Measurements from ENCODE around the gene SGMS2.
"Not testable (repeated sequence)": the region's sequence is repeated elsewhere in the genome, so short reads cannot be mapped to it uniquely, and the experiment has no call there.

SGMS2 gene

GRCh38 chr4:107866726-107867125, 42.0 kb downstream of the SGMS2 start:
- no peak for DNase-seq (ENCODE audit: low read depth)

- DNase-seq (ENCODE audit: low read depth): no peak
Observed at GRCh38 chr4:107870236-107870635, 45.5 kb downstream of the SGMS2 start.

- no peak for DNase-seq (ENCODE audit: low read depth)
Observed at GRCh38 chr4:107870916-107871786, 46.4 kb downstream of the SGMS2 start.

- no peak for DNase-seq (ENCODE audit: low read depth)
Observed at GRCh38 chr4:107874024-107874423, 49.3 kb downstream of the SGMS2 start.

- DNase-seq (ENCODE audit: low read depth): no peak
Observed at GRCh38 chr4:107876099-107876498, 51.4 kb downstream of the SGMS2 start.

- no peak for DNase-seq (ENCODE audit: low read depth)
Observed at GRCh38 chr4:107877361-107877760, 52.6 kb downstream of the SGMS2 start.

GRCh38 chr4:107885865-107886264, 61.1 kb downstream of the SGMS2 start:
- no peak for DNase-seq (ENCODE audit: low read depth)

- no peak for DNase-seq (ENCODE audit: low read depth)
Observed at GRCh38 chr4:107888237-107888636, 63.5 kb downstream of the SGMS2 start.

- DNase-seq (ENCODE audit: low read depth): no peak
Observed at GRCh38 chr4:107890779-107891178, 66.0 kb downstream of the SGMS2 start.

- DNase-seq (ENCODE audit: low read depth): no peak
Observed at GRCh38 chr4:107891299-107891698, 66.6 kb downstream of the SGMS2 start.

GRCh38 chr4:107893171-107894137, 68.7 kb downstream of the SGMS2 start:
- DNase-seq (ENCODE audit: low read depth): peak; percentile 10

GRCh38 chr4:107894138-107894603, 69.4 kb downstream of the SGMS2 start:
- no peak for DNase-seq (ENCODE audit: low read depth)

GRCh38 chr4:107896158-107896645, 71.5 kb downstream of the SGMS2 start:
- peak; percentile 68 for DNase-seq (ENCODE audit: low read depth)

- DNase-seq (ENCODE audit: low read depth): peak; percentile 8
Observed at GRCh38 chr4:107896646-107897045, 71.9 kb downstream of the SGMS2 start.

- no peak for DNase-seq (ENCODE audit: low read depth)
Observed at GRCh38 chr4:107897823-107898222, 73.1 kb downstream of the SGMS2 start.

GRCh38 chr4:107900067-107900466, 75.3 kb downstream of the SGMS2 start:
- DNase-seq (ENCODE audit: low read depth): no peak

- DNase-seq (ENCODE audit: low read depth): no peak
Observed at GRCh38 chr4:107900508-107900907, 75.8 kb downstream of the SGMS2 start.

- DNase-seq (ENCODE audit: low read depth): no peak
Observed at GRCh38 chr4:107901213-107901934, 76.6 kb downstream of the SGMS2 start.

- no peak for DNase-seq (ENCODE audit: low read depth)
Observed at GRCh38 chr4:107902715-107903114, 78.0 kb downstream of the SGMS2 start.

GRCh38 chr4:107905082-107905481, 80.3 kb downstream of the SGMS2 start:
- DNase-seq (ENCODE audit: low read depth): not testable (repeated sequence)

GRCh38 chr4:107906458-107907100, 81.8 kb downstream of the SGMS2 start:
- DNase-seq (ENCODE audit: low read depth): no peak

Data from GM04504 (cell line).